Keratinocyte (primary cell): ENCODE results near the gene PDZD2. TPM values are rescaled to one million over a fixed set of nuclear protein-coding genes. Genes with fewer than 3 reads are reported as not detected.

Experiments used
- DNase-seq: peaks from one replicate; pipeline ENCODE4 v3.0.0-alpha.2; 2011; ENCODE audit warnings: low read depth, missing footprints, low spot score
- FAIRE-seq: peaks from 2 replicates; lab custom pipeline; 2011; peaks lifted over from hg19 to GRCh38; lab: Jason Lieb, UNC
- H2AFZ ChIP-seq: 2 replicates; pipeline ENCODE4 v1.6.0; 2012; ENCODE audit warnings: low read length, control low read depth, inconsistent platforms; ENCODE audit not compliant: control insufficient read depth
- H3K27ac ChIP-seq: 2 replicates; pipeline ENCODE4 v1.5.1; 2011; ENCODE audit warnings: low read length; ENCODE audit not compliant: control insufficient read depth, insufficient read depth
- H3K27me3 ChIP-seq: 3 replicates; pipeline ENCODE4 v1.6.0; 2011; ENCODE audit warnings: low read length; ENCODE audit not compliant: control insufficient read depth, insufficient read depth; ENCODE audit errors: extremely low read depth
- H3K36me3 ChIP-seq, 2 experiments: 2 replicates in 1 of 2; 3 replicates in 1 of 2; pipeline ENCODE4 v1.5.1; 2011; ENCODE audit warnings: low read length in 2 of 2, mild to moderate bottlenecking in 1 of 2; ENCODE audit not compliant: control insufficient read depth in 2 of 2, insufficient read depth in 2 of 2; ENCODE audit errors: extremely low read depth in 1 of 2
- H3K4me1 ChIP-seq: 3 replicates; pipeline ENCODE4 v1.5.1; 2011; ENCODE audit warnings: low read length; ENCODE audit not compliant: control insufficient read depth, insufficient read depth; ENCODE audit errors: extremely low read depth
- H3K4me2 ChIP-seq: 3 replicates; pipeline ENCODE4 v1.6.0; 2011; ENCODE audit warnings: low read depth, low read length; ENCODE audit not compliant: control insufficient read depth, insufficient read depth; ENCODE audit errors: extremely low read depth
- H3K4me3 ChIP-seq, 3 experiments: fragments of 200-600 bp in 1 of 3; sonication (generic) in 1 of 3; 2 replicates in 2 of 3; 3 replicates in 1 of 3; pipeline ENCODE4 v1.5.1; 2011 to 2016; ENCODE audit warnings: low read length in 3 of 3, mild to moderate bottlenecking in 3 of 3, control low read depth in 2 of 3, inconsistent platforms in 1 of 3, low read depth in 1 of 3, mixed read lengths in 1 of 3, mixed run types in 1 of 3, moderate library complexity in 1 of 3; ENCODE audit not compliant: control insufficient read depth in 2 of 3, insufficient read depth in 2 of 3; ENCODE audit errors: extremely low read depth in 1 of 3
- H3K79me2 ChIP-seq: 2 replicates; pipeline ENCODE4 v1.6.0; 2012; ENCODE audit warnings: low read length; ENCODE audit not compliant: control insufficient read depth, insufficient read depth
- H3K9ac ChIP-seq: 3 replicates; pipeline ENCODE4 v1.6.0; 2011; ENCODE audit warnings: low read length; ENCODE audit not compliant: control insufficient read depth, insufficient read depth; ENCODE audit errors: extremely low read depth
- H3K9me1 ChIP-seq: 3 replicates; pipeline ENCODE4 v1.6.0; 2011; ENCODE audit warnings: low read length; ENCODE audit not compliant: control insufficient read depth, insufficient read depth; ENCODE audit errors: extremely low read depth
- H3K9me3 ChIP-seq: 2 replicates; pipeline ENCODE4 v1.5.1; 2012; ENCODE audit warnings: low read depth, low read length; ENCODE audit not compliant: control insufficient read depth
- H4K20me1 ChIP-seq: 3 replicates; pipeline ENCODE4 v1.6.0; 2011; ENCODE audit warnings: low read length; ENCODE audit not compliant: control insufficient read depth, insufficient read depth; ENCODE audit errors: extremely low read depth
- EZH2 ChIP-seq: IDR thresholded peaks from one replicate; pipeline ENCODE4 v1.6.1; 2012; ENCODE audit warnings: inconsistent platforms, mild to moderate bottlenecking, low read length, moderate library complexity
- dilution Hi-C: fragments of 300-500 bp; cut with MboI; formaldehyde crosslinking; loops from one replicate; pipeline ENCODE4 v1.7.0; 2020; ENCODE audit warnings: low sequenced_read_pairs; ENCODE audit not compliant: extremely low pct_ligation_motif_present
- polyA plus RNA-seq, 5 experiments: library from polyadenylated mRNA; depleted of rRNA in 3 of 5; stranded (reverse) in 3 of 5; stranded (forward) in 1 of 5; unstranded in 1 of 5; fragments of >200 nt; gene quantifications; 1 replicate in 1 of 5; 2 replicates in 3 of 5; 3 replicates in 1 of 5; pipeline versions ENCODE4 v1.2.1 to v1.2.3, GENCODE V29; 2011 to 2012; ENCODE audit warnings: missing spikeins in 2 of 5, low read depth in 1 of 5, low replicate concordance in 1 of 5
- TF ChIP-seq, protein P1 (sequence below), 3 experiments: IDR thresholded peaks in 1 of 3; conservative IDR thresholded peaks in 1 of 3; optimal IDR thresholded peaks in 1 of 3; 2 replicates in 2 of 3; 3 replicates in 1 of 3; pipeline versions ENCODE3 to v1.5.1; 2011; ENCODE audit warnings: low read length in 3 of 3, mild to moderate bottlenecking in 3 of 3, moderate library complexity in 2 of 3, control low read depth in 1 of 3, inconsistent platforms in 1 of 3; ENCODE audit not compliant: insufficient read depth in 2 of 3; ENCODE audit errors: extremely low read depth in 1 of 3

Gene PDZD2
- polyA plus RNA-seq, 1 donor (not counting 4 experiments of a cell fraction or from before 2014, with no cell fraction given): 7.3 TPM

DNA sequence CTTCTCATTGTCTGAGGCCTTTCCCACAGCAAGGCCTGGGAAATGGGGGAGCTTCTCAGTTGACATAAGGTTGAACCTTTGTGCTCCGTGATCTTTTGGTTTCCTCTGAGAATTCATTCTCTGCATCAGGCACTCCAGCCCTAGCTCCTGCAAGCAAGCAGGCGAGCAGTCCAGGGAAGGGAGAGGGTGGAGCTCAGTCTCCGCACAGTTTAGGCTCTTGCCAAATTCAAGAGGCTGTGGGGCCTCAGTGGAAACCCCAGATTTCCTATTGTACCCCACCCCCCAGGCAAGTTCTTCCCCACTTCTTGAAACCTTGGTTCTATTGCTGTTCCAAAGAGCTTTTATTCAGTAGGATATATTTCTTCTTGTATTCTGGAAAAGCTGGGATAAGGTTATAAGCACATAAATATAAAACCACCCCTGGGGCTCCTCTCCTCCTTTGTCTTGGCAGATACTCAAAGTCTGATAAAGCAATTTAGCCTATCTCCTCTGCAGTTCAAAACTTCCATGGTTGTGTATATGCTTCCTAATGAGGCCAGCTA is 147.2 kb downstream of the PDZD2 start:
- DNase-seq (no peak), FAIRE-seq (no peak)
- dilution Hi-C loops: no loop called here
- Histone ChIP-seq H2AFZ (no peak overlapping the region), H3K27me3 (no peaks in the 10 kb centered on the region), H3K4me1 (peaks cover 11% of the 10 kb centered on the region), H4K20me1 (no peaks in the 10 kb centered on the region), H3K79me2 (no peaks in the 10 kb centered on the region), H3K36me3 (no peaks in the 10 kb centered on the region), H3K9ac (no peak overlapping the region), H3K4me2 (no peak overlapping the region), H3K9me3 (no peaks in the 10 kb centered on the region), H3K27ac (no peak overlapping the region), H3K9me1 (no peaks in the 10 kb centered on the region), H3K4me3 (no peak overlapping the region)
- TF ChIP-seq, protein P1, sequence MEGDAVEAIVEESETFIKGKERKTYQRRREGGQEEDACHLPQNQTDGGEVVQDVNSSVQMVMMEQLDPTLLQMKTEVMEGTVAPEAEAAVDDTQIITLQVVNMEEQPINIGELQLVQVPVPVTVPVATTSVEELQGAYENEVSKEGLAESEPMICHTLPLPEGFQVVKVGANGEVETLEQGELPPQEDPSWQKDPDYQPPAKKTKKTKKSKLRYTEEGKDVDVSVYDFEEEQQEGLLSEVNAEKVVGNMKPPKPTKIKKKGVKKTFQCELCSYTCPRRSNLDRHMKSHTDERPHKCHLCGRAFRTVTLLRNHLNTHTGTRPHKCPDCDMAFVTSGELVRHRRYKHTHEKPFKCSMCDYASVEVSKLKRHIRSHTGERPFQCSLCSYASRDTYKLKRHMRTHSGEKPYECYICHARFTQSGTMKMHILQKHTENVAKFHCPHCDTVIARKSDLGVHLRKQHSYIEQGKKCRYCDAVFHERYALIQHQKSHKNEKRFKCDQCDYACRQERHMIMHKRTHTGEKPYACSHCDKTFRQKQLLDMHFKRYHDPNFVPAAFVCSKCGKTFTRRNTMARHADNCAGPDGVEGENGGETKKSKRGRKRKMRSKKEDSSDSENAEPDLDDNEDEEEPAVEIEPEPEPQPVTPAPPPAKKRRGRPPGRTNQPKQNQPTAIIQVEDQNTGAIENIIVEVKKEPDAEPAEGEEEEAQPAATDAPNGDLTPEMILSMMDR (optimal IDR thresholded peaks at IDR 0.05 in 1 of 3, IDR thresholded peaks at IDR 0.05 in 1 of 3, conservative IDR thresholded peaks at IDR 0.05 in 1 of 3; ENCODE audit: extremely low read depth in 1 of 3, insufficient read depth in 2 of 3, low read length in 3 of 3): no peak
- TF ChIP-seq EZH2: no peak

DNA sequence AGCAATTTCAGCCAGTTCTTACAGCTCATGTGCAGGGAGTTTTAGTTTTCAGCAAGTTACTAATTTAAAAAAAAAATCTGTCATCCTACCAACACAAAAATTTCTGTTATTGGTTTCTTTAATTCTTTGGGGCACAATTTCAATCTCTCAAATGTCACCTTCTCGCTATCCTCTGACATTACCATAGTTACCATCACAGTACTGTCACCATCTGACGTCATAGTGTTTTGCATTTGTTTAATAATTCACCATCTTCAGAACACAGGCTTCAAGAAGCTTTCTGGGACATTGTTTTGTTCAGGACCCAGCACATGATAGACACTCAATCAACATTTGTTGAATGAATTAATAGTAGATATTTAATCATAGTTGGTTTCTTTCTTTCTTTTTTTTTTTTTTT is 155.1 kb downstream of the PDZD2 start:
- no peaks in the 10 kb centered on the region for H3K79me2 ChIP-seq
- FAIRE-seq (no peak), DNase-seq (no peak)
- no peak overlapping the region for H2AFZ ChIP-seq
- no peaks in the 10 kb centered on the region for H3K4me1 ChIP-seq
- dilution Hi-C loops: no loop called here
- H3K36me3 ChIP-seq: no peaks in the 10 kb centered on the region
- peaks cover 2% of the 10 kb centered on the region for H3K27me3 ChIP-seq
- H3K4me2 ChIP-seq: no peak overlapping the region
- no peak overlapping the region for H3K9ac ChIP-seq
- no peaks in the 10 kb centered on the region for H4K20me1 ChIP-seq
- TF ChIP-seq EZH2: no peak
- TF ChIP-seq, protein P1 (optimal IDR thresholded peaks at IDR 0.05 in 1 of 3, IDR thresholded peaks at IDR 0.05 in 1 of 3, conservative IDR thresholded peaks at IDR 0.05 in 1 of 3; ENCODE audit: extremely low read depth in 1 of 3, insufficient read depth in 2 of 3, low read length in 3 of 3): no peak
- H3K9me3 ChIP-seq: no peaks in the 10 kb centered on the region
- no peak overlapping the region for H3K27ac ChIP-seq
- H3K9me1 ChIP-seq: no peaks in the 10 kb centered on the region
- no peak overlapping the region for H3K4me3 ChIP-seq
